Measurements from ENCODE around the gene TPSG1. TPM values are rescaled to one million over a fixed set of nuclear protein-coding genes. Genes with fewer than 3 reads are reported as not detected.

The TPSG1 gene
- total RNA-seq, 4 donors from 2014 or later, result 0.31 to 3.0 TPM; not detected in 2

DNA sequence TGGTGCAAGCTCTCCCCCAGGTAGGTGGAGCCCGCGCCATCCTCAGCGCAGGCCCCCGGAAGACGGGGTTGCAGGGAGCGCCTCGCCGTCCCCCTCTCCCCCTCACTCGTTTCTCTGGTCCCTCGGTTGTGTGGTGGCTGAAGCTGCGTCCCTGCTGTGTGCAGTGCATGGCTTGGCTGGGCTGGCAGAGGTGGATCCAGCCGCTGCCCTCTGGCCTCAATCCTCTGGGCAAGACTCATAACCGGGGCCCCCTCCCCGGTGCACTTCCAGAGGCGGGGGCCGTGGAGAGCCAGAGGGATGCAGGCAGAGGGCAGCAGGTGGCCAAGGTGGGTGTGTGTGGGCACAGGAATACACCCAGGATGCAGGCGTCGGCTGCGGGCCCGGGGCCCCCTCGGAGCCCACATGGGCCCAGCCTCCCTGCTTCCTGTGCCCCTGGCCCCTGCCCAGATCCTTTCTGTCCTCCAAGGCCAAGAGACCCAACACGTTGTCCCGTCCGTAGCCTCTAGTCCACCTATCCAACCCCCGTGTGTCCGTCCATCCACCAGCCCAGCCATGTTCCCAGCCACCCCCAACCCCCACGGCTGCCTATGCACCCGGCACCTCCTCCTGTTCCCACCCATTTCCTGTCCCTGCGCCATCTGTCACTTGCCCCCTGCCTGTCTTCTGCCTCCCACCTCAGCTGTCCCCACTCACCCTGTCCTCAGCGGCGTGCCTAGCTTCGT, 9.3 kb downstream of the TPSG1 start:
- Histone ChIP-seq H3K4me3 (no peak overlapping the region), H3K27me3 (no peaks in the 10 kb centered on the region), H3K4me1 (peaks cover 0 to 6% (median 0%) of the 10 kb centered on the region in 3 donors), H3K9me3 (no peaks in the 10 kb centered on the region), H3K27ac (no peak overlapping the region), H3K36me3 (peaks cover 0 to 100% of the 10 kb centered on the region in 2 donors)
- TF ChIP-seq POLR2A (IDR thresholded peaks at IDR 0.05) (no peak), POLR2AphosphoS5 (IDR thresholded peaks at IDR 0.05) (no peak), EP300 (IDR thresholded peaks at IDR 0.05) (no peak)
- TF ChIP-seq, protein P1, sequence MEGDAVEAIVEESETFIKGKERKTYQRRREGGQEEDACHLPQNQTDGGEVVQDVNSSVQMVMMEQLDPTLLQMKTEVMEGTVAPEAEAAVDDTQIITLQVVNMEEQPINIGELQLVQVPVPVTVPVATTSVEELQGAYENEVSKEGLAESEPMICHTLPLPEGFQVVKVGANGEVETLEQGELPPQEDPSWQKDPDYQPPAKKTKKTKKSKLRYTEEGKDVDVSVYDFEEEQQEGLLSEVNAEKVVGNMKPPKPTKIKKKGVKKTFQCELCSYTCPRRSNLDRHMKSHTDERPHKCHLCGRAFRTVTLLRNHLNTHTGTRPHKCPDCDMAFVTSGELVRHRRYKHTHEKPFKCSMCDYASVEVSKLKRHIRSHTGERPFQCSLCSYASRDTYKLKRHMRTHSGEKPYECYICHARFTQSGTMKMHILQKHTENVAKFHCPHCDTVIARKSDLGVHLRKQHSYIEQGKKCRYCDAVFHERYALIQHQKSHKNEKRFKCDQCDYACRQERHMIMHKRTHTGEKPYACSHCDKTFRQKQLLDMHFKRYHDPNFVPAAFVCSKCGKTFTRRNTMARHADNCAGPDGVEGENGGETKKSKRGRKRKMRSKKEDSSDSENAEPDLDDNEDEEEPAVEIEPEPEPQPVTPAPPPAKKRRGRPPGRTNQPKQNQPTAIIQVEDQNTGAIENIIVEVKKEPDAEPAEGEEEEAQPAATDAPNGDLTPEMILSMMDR (IDR thresholded peaks at IDR 0.05), result no peak
- WGBS, 2 donors (ENCODE audit: low coverage in 1 of 2), result 55 to 74% methylated on average over 9 to 15 of the region's 32 CpGs
- ATAC-seq, result no peak

DNA sequence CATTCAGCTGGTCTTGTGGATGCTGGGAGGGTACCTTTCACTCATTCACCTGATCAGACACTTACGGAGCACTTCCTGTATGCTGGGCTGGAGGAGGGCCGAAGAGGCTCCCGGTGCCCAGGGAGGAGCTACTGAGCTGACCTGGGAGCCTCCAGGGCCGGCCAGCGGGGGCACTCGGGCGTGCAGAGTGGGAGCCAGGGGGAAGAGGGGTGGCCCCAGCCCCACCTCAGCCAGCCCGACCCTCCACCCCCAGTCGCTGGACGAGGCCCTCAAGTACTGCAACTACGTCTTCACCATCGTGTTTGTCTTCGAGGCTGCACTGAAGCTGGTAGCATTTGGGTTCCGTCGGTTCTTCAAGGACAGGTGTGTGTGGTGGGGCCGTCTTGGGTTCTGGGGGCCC, 10.3 kb downstream of the TPSG1 start:
- no peaks in the 10 kb centered on the region for H3K9me3 ChIP-seq
- no CpG with 5 or more reads among the region's 16 CpGs for WGBS, 2 donors (ENCODE audit: low coverage in 1 of 2)
- H3K27me3 ChIP-seq, result no peaks in the 10 kb centered on the region
- ATAC-seq, result no peak
- no peak overlapping the region for H3K4me3 ChIP-seq
- no peaks in the 10 kb centered on the region for H3K4me1 ChIP-seq
- TF ChIP-seq POLR2AphosphoS5 (IDR thresholded peaks at IDR 0.05), result no peak
- no peak for TF ChIP-seq POLR2A (IDR thresholded peaks at IDR 0.05)
- no peak overlapping the region for H3K27ac ChIP-seq
- peaks cover 0 to 100% of the 10 kb centered on the region in 2 donors for H3K36me3 ChIP-seq

DNA sequence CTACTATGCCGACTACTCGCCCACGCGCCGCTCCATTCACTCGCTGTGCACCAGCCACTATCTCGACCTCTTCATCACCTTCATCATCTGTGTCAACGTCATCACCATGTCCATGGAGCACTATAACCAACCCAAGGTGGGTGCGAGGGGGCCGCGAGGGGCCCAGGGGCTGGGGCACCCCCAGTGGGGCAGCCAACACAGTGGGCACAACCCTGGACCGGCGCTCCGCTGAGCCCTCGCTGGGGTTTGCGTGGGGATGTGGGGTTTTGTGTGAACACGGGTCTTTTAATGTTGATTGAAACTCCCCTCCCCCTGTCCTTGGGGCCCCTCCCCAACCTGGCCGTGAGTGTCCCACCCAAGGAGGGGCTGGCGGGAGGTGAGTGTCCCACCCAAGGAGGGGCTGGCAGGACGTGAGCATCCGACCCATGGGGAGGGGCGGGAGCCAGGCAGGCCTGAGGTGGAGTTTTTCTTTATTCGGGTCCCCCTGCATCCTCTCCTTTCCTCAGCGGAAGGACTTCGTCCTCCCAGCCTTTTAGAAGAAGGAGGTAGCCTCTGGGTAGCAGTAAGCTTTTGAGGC, 11.2 kb downstream of the TPSG1 start:
- ATAC-seq, result no peak
- TF ChIP-seq, protein P1 (IDR thresholded peaks at IDR 0.05), result no peak
- no peak for TF ChIP-seq EP300 (IDR thresholded peaks at IDR 0.05)
- TF ChIP-seq POLR2A (IDR thresholded peaks at IDR 0.05), result no peak
- no peak for TF ChIP-seq POLR2AphosphoS5 (IDR thresholded peaks at IDR 0.05)

DNA sequence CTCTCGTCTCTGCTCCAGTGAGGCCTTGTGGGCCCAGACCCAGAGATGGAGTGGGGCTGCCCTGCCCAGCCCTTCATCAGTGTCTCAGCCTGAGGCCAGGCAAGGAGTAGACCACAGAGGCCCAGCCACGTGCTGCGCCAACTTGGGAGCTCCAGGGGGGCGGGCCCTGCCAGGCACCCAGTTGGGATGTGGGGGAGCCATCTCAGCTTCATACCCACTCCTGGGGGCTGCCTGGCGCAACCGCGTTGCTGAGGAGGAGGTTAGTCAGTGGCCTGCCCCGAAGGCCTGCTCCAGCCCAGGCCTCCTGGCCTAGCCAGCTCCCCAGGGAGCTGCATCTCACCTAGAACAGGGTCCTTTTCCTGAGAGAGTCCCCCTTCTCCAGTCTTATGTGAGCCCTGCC, 11.8 kb downstream of the TPSG1 start:
- no peak for TF ChIP-seq POLR2AphosphoS5 (IDR thresholded peaks at IDR 0.05)
- TF ChIP-seq, protein P1 (IDR thresholded peaks at IDR 0.05), result no peak
- no peak for TF ChIP-seq POLR2A (IDR thresholded peaks at IDR 0.05)
- no peak for TF ChIP-seq EP300 (IDR thresholded peaks at IDR 0.05)
- Histone ChIP-seq H3K36me3 (peaks cover 0 to 100% of the 10 kb centered on the region in 2 donors), H3K4me1 (no peaks in the 10 kb centered on the region), H3K27ac (no peak overlapping the region), H3K4me3 (no peak overlapping the region), H3K27me3 (no peaks in the 10 kb centered on the region), H3K9me3 (no peaks in the 10 kb centered on the region)
- WGBS, 2 donors (ENCODE audit: low coverage in 1 of 2), result no CpG with 5 or more reads among the region's 8 CpGs
- ATAC-seq, result no peak

More for the DNA sequence above, 11.2 kb downstream of the TPSG1 start:
- Histone ChIP-seq H3K27me3 (no peaks in the 10 kb centered on the region), H3K4me1 (no peaks in the 10 kb centered on the region), H3K27ac (peak overlapping the region in 1 of 4 donors; percentile 6), H3K9me3 (no peaks in the 10 kb centered on the region), H3K36me3 (peaks cover 0 to 100% of the 10 kb centered on the region in 2 donors), H3K4me3 (no peak overlapping the region)
- WGBS, 2 donors (ENCODE audit: low coverage in 1 of 2), result 100% methylated on average over 2 of the region's 25 CpGs; no CpG with 5 or more reads in 1 of the 2 donors

DNA sequence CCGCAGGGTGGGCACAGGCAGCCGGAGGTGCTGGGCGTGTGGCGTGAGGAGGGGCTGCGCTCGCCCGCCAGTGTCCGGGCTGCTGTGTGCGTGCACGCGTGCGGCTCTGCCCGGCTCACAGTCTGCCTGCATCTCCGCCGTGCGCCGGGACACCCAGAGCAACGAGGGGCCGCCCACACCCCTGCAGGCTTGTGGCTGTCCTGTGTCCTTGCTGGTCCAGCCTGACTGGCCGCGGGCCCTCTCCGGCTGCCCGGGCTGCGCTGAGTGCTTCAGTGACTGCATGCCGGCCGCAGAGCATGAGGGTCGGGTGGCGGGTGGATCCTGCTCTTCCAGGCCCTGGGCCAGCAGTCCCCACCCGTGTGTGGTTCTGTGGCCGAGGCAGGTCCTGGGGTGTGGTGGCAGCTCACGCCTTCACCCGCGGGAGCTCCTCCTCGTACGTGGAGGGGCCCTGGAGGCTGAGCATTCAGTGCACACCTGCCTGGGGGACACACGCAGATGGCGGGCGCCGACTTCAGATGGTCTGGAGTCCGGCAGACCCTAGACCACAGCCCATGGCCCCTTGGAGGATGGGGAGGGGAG, 12.4 kb downstream of the TPSG1 start:
- H3K4me1 ChIP-seq, result no peaks in the 10 kb centered on the region
- H3K9me3 ChIP-seq, result no peaks in the 10 kb centered on the region
- no peak for ATAC-seq
- no peaks in the 10 kb centered on the region for H3K27me3 ChIP-seq
- H3K36me3 ChIP-seq, result peaks cover 0 to 100% of the 10 kb centered on the region in 2 donors
- WGBS, 2 donors (ENCODE audit: low coverage in 1 of 2), result no CpG with 5 or more reads among the region's 40 CpGs
- H3K27ac ChIP-seq, result peak overlapping the region in 1 of 4 donors; percentile 11
- TF ChIP-seq, protein P1 (IDR thresholded peaks at IDR 0.05), result no peak
- no peak for TF ChIP-seq EP300 (IDR thresholded peaks at IDR 0.05)
- TF ChIP-seq POLR2A (IDR thresholded peaks at IDR 0.05), result no peak
- TF ChIP-seq POLR2AphosphoS5 (IDR thresholded peaks at IDR 0.05), result no peak
- no peak overlapping the region for H3K4me3 ChIP-seq
